ENCODE measurements around the gene DVL3.

DNA sequence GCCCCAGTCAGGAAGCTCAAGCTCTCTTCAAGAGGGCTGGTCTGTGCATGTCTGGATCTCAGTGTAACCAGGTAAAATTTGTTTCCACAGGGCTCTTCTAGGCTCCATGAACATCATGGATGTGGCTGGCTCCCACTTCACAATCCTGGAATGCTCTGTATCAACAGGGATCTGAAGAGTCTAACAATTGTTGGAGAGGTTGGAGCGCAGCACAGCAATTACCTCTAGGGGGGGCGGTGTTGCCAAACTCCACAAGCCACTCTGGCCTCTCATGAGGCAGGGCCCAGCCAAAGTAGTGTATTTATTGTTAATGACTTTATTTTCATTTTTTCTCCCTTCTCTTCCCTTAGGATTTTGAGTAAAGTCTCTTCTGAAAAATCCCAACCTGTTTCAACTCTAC lies 26.2 kb upstream of the DVL3 start:
- TF ChIP-seq, protein P1, sequence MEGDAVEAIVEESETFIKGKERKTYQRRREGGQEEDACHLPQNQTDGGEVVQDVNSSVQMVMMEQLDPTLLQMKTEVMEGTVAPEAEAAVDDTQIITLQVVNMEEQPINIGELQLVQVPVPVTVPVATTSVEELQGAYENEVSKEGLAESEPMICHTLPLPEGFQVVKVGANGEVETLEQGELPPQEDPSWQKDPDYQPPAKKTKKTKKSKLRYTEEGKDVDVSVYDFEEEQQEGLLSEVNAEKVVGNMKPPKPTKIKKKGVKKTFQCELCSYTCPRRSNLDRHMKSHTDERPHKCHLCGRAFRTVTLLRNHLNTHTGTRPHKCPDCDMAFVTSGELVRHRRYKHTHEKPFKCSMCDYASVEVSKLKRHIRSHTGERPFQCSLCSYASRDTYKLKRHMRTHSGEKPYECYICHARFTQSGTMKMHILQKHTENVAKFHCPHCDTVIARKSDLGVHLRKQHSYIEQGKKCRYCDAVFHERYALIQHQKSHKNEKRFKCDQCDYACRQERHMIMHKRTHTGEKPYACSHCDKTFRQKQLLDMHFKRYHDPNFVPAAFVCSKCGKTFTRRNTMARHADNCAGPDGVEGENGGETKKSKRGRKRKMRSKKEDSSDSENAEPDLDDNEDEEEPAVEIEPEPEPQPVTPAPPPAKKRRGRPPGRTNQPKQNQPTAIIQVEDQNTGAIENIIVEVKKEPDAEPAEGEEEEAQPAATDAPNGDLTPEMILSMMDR (IDR thresholded peaks at IDR 0.05; ENCODE audit: poor library complexity, severe bottlenecking): no peak
- TF ChIP-seq POLR2AphosphoS5 (IDR thresholded peaks at IDR 0.05) (no peak), EZH2 (IDR thresholded peaks at IDR 0.05; ENCODE audit: borderline replicate concordance, insufficient read depth, low read length, poor library complexity, severe bottlenecking) (no peak), SMC3 (conservative IDR thresholded peaks at IDR 0.05; ENCODE audit: poor library complexity) (no peak), EP300 (conservative IDR thresholded peaks at IDR 0.05; ENCODE audit: poor library complexity, severe bottlenecking) (no peak), RAD21 (conservative IDR thresholded peaks at IDR 0.05) (no peak), MXI1 (conservative IDR thresholded peaks at IDR 0.05; ENCODE audit: poor library complexity, severe bottlenecking) (no peak)
- TF ChIP-seq, protein P2, sequence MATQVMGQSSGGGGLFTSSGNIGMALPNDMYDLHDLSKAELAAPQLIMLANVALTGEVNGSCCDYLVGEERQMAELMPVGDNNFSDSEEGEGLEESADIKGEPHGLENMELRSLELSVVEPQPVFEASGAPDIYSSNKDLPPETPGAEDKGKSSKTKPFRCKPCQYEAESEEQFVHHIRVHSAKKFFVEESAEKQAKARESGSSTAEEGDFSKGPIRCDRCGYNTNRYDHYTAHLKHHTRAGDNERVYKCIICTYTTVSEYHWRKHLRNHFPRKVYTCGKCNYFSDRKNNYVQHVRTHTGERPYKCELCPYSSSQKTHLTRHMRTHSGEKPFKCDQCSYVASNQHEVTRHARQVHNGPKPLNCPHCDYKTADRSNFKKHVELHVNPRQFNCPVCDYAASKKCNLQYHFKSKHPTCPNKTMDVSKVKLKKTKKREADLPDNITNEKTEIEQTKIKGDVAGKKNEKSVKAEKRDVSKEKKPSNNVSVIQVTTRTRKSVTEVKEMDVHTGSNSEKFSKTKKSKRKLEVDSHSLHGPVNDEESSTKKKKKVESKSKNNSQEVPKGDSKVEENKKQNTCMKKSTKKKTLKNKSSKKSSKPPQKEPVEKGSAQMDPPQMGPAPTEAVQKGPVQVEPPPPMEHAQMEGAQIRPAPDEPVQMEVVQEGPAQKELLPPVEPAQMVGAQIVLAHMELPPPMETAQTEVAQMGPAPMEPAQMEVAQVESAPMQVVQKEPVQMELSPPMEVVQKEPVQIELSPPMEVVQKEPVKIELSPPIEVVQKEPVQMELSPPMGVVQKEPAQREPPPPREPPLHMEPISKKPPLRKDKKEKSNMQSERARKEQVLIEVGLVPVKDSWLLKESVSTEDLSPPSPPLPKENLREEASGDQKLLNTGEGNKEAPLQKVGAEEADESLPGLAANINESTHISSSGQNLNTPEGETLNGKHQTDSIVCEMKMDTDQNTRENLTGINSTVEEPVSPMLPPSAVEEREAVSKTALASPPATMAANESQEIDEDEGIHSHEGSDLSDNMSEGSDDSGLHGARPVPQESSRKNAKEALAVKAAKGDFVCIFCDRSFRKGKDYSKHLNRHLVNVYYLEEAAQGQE (IDR thresholded peaks at IDR 0.05; ENCODE audit: borderline replicate concordance): no peak

Measured in neural cell (in vitro differentiated cells).